K562 (cell line): ENCODE data around the gene CYSTM1. TPM values are rescaled to one million over a fixed set of nuclear protein-coding genes. Genes with fewer than 3 reads are reported as not detected.

Experiments used
- ATAC-seq: fragments of 200-7000 bp; cut with Tn5 transposase; 3 replicates; pipeline ENCODE4 v1.9.1; 2020; ENCODE audit warnings: moderate library complexity
- BruUV-seq: library from RNA; stranded (reverse); fragments of 400-500 nt; replicated peaks from 2 replicates; lab custom pipeline; 2021; lab: Mats Ljungman, UMichigan
- CTCF ChIA-PET: fragments of 300-600 bp; formaldehyde crosslinking; extraction: SDS; loops from one replicate; lab custom pipeline; 2021; ENCODE audit warnings: low intra/inter-chr PET ratio; lab: Yijun Ruan, JAX
- POLR2A ChIA-PET: fragments of 300-600, 350-650 bp; sonication (Branson Sonifier 250); formaldehyde crosslinking; extraction: SDS; loops from one replicate; lab custom pipeline; 2021; ENCODE audit warnings: antibody characterized with exemption, inconsistent platforms; lab: Yijun Ruan, JAX
- DNase-seq, 4 experiments: peaks; one replicate each; pipeline versions ENCODE4 v3.0.0 to v3.0.0-alpha.2; 2011 to 2018; ENCODE audit warnings: low spot score in 3 of 4, mixed read lengths in 3 of 4; ENCODE audit errors: extremely low read depth in 1 of 4
- FAIRE-seq: peaks from 2 replicates; lab custom pipeline; 2011; peaks lifted over from hg19 to GRCh38; lab: Jason Lieb, UNC
- H2AFZ ChIP-seq: 2 replicates; pipeline ENCODE4 v1.6.0; 2011; ENCODE audit warnings: low read depth, low read length, control low read depth, inconsistent platforms
- H3K27ac ChIP-seq: fragments of 200-600 bp; 3 replicates; pipeline ENCODE4 v1.8.0; 2011; ENCODE audit warnings: low read depth, mild to moderate bottlenecking, control low read depth, inconsistent platforms, low read length, moderate library complexity, mixed read lengths; ENCODE audit errors: extremely low read depth
- H3K27me3 ChIP-seq, 2 experiments: fragments of 300-600 bp in 1 of 2; 2 replicates in 1 of 2; 3 replicates in 1 of 2; pipeline versions ENCODE4 v1.6.0 to v1.8.0; 2011; ENCODE audit warnings: inconsistent platforms in 2 of 2, low read length in 2 of 2, mild to moderate bottlenecking in 1 of 2, mixed read lengths in 1 of 2, moderate library complexity in 1 of 2; ENCODE audit not compliant: control insufficient read depth in 2 of 2, insufficient read depth in 2 of 2
- H3K36me3 ChIP-seq: fragments of 300-600 bp; 3 replicates; pipeline ENCODE4 v1.8.0; 2011; ENCODE audit warnings: mild to moderate bottlenecking, low read length, inconsistent platforms; ENCODE audit not compliant: control insufficient read depth, insufficient read depth
- H3K4me1 ChIP-seq, 2 experiments: fragments of 200-600 bp in 1 of 2; replicated peaks in 1 of 2; 2 replicates in 1 of 2; 3 replicates in 1 of 2; pipeline versions ENCODE4 v1.5.1 to v1.8.0; 2011; ENCODE audit warnings: inconsistent platforms in 2 of 2, low read length in 2 of 2, mild to moderate bottlenecking in 1 of 2, mixed read lengths in 1 of 2, moderate library complexity in 1 of 2; ENCODE audit not compliant: control insufficient read depth in 2 of 2, insufficient read depth in 2 of 2
- H3K4me2 ChIP-seq: 2 replicates; pipeline ENCODE4 v1.6.1; 2011; ENCODE audit warnings: low read length, control low read depth, inconsistent platforms, mixed read lengths; ENCODE audit not compliant: insufficient read depth
- H3K4me3 ChIP-seq: fragments of 200-600 bp; sonication (generic), shearing (Covaris generic); 2 replicates; pipeline ENCODE4 v1.5.1; 2016; ENCODE audit warnings: control low read depth, inconsistent platforms
- H3K79me2 ChIP-seq: fragments of 200-600 bp; 3 replicates; pipeline ENCODE4 v1.8.0; 2011; ENCODE audit warnings: low read length, inconsistent platforms; ENCODE audit not compliant: control insufficient read depth, insufficient read depth
- H3K9ac ChIP-seq, 2 experiments: 2 replicates each; pipeline versions ENCODE4 v1.6.0 to v1.6.1; 2011; ENCODE audit warnings: low read depth in 2 of 2, low read length in 2 of 2, control low read depth in 1 of 2, inconsistent platforms in 1 of 2, mild to moderate bottlenecking in 1 of 2, mixed read lengths in 1 of 2; ENCODE audit not compliant: insufficient read depth in 1 of 2
- H3K9me1 ChIP-seq: one replicate; pipeline ENCODE4 v1.6.0; 2011; ENCODE audit warnings: inconsistent platforms, mild to moderate bottlenecking, low read length, moderate library complexity; ENCODE audit not compliant: control insufficient read depth, insufficient read depth
- H3K9me3 ChIP-seq: replicated peaks from 2 replicates; pipeline ENCODE4 v1.5.1; 2011; ENCODE audit warnings: low read depth, low read length, inconsistent platforms; ENCODE audit not compliant: control insufficient read depth, insufficient read depth
- H4K20me1 ChIP-seq: replicated peaks from 2 replicates; pipeline ENCODE4 v1.6.1; 2011; ENCODE audit warnings: low read length, inconsistent platforms, mixed read lengths; ENCODE audit not compliant: control insufficient read depth, insufficient read depth
- MAZ ChIP-seq, 2 experiments: fragments of 450-650 bp in 1 of 2; sonication (generic) in 1 of 2; formaldehyde crosslinking; IDR thresholded peaks in 1 of 2; conservative IDR thresholded peaks in 1 of 2; 2 replicates each; pipeline versions ENCODE4 v1.4.0 to v1.5.0; 2020; ENCODE audit warnings: mild to moderate bottlenecking in 1 of 2, missing genetic modification reagents in 1 of 2
- NBN ChIP-seq: fragments of 450-650 bp; IDR thresholded peaks from 2 replicates; pipeline ENCODE4 v1.6.1; 2016; ENCODE audit warnings: low read depth, mild to moderate bottlenecking
- NELFE ChIP-seq: IDR thresholded peaks from 2 replicates; pipeline ENCODE4 v1.6.1; 2011; ENCODE audit warnings: mild to moderate bottlenecking; ENCODE audit not compliant: insufficient read depth, insufficient read length
- RFX7 ChIP-seq: fragments of 250-450 bp; sonication (Bioruptor Pico); IDR thresholded peaks from 2 replicates; pipeline ENCODE4 v1.5.1; 2021; ENCODE audit warnings: mild to moderate bottlenecking
- SRF ChIP-seq, 2 experiments: fragments of 250-450, 450-650 bp in 1 of 2; sonication (Bioruptor Pico) in 1 of 2; sonication (generic) in 1 of 2; formaldehyde crosslinking; IDR thresholded peaks; 2 replicates each; pipeline versions ENCODE4 v1.5.0 to v1.5.1; 2020 to 2022; ENCODE audit warnings: mild to moderate bottlenecking in 1 of 2, missing genetic modification reagents in 1 of 2
- TSC22D4 ChIP-seq: fragments of 450-650 bp; IDR thresholded peaks from 2 replicates; pipeline ENCODE4 v1.6.1; 2016; ENCODE audit warnings: missing genetic modification characterization, missing biosample characterization, control low read depth
- ZBTB11 ChIP-seq, 3 experiments: fragments of 200-800 bp in 1 of 3; fragments of 250-450 bp in 1 of 3; fragments of 450-650 bp in 1 of 3; sonication (Bioruptor Pico) in 1 of 3; sonication (Bioruptor generic) in 1 of 3; formaldehyde crosslinking in 1 of 3; IDR thresholded peaks; 2 replicates each; pipeline versions ENCODE4 v1.6.1 to v1.8.0; 2016 to 2022; ENCODE audit warnings: mild to moderate bottlenecking in 2 of 3, missing genetic modification characterization in 2 of 3, missing compliant biosample characterization in 1 of 3, moderate library complexity in 1 of 3
- ZFX ChIP-seq: sonication (generic); formaldehyde crosslinking; IDR thresholded peaks from 2 replicates; pipeline ENCODE4 v1.8.0; 2022; ENCODE audit warnings: mild to moderate bottlenecking, missing genetic modification reagents, moderate library complexity
- ZNF830 ChIP-seq: fragments of 250-450 bp; sonication (Bioruptor Pico); IDR thresholded peaks from 2 replicates; pipeline ENCODE4 v1.5.0; 2021; ENCODE audit warnings: mild to moderate bottlenecking
- WGBS: fragments of 100-300 bp; shearing (Covaris generic); methylation state at CpG from one replicate; pipeline ENCODE4 v1.1.6; 2016; ENCODE audit warnings: low coverage, mixed read lengths; ENCODE audit not compliant: insufficient coverage; ENCODE audit errors: missing lambda C conversion rate; 5-methylcytosine and 5-hydroxymethylcytosine counted together
- in situ Hi-C: fragments of 300-500 bp; cut with MboI; formaldehyde crosslinking; loops from 4 replicates; pipeline ENCODE4 v1.15.0; 2018; ENCODE audit warnings: inconsistent platforms, mixed read lengths
- intact Hi-C: fragments of 100-400 bp; cut with micrococcal nuclease; formaldehyde crosslinking; loops from 2 replicates; pipeline ENCODE4 v1.14.2; 2022
- polyA plus RNA-seq, 8 experiments: library from polyadenylated mRNA; depleted of rRNA in 4 of 8; stranded (reverse) in 5 of 8; unstranded in 3 of 8; fragments of >200 nt; fragmentation: Nextera tagmentation in 2 of 8; fragmentation: Illumina TruSeq in 1 of 8; extraction: Ambion mirVana in 2 of 8; extraction: Trizol in 1 of 8; gene quantifications; 2 replicates each; pipeline versions ENCODE4 v1.2.1 to v1.2.3, GENCODE V29; 2011 to 2014; ENCODE audit warnings: inconsistent platforms in 1 of 8, missing spikeins in 1 of 8
- total RNA-seq, 7 experiments: library from RNA; depleted of rRNA in 6 of 7; stranded (reverse); fragments of >200 nt in 6 of 7; fragmentation: Illumina TruSeq in 2 of 7; extraction: Trizol in 2 of 7; gene quantifications; 2 replicates each; pipeline versions ENCODE4 v1.2.1 to v1.2.3, GENCODE V29; 2011 to 2021; ENCODE audit warnings: low replicate concordance in 1 of 7
- TF ChIP-seq, protein P1 (sequence below): sonication (generic); formaldehyde crosslinking; IDR thresholded peaks from 2 replicates; pipeline ENCODE4 v1.8.0; 2022; ENCODE audit warnings: mild to moderate bottlenecking, missing genetic modification reagents, borderline replicate concordance
- TF ChIP-seq, protein P2 (sequence below), 2 experiments: fragments of 150-350 bp in 1 of 2; IDR thresholded peaks; 2 replicates each; pipeline ENCODE4 v1.6.1; 2012 to 2016; ENCODE audit warnings: low read depth in 2 of 2, low read length in 2 of 2, mild to moderate bottlenecking in 1 of 2, moderate library complexity in 1 of 2

The CYSTM1 gene
- total and polyA plus RNA-seq, 9 of the 15 experiments (the other 6 are each of a cell fraction or from before 2014, with no cell fraction given): 76.1 to 422 (median 108) TPM

DNA sequence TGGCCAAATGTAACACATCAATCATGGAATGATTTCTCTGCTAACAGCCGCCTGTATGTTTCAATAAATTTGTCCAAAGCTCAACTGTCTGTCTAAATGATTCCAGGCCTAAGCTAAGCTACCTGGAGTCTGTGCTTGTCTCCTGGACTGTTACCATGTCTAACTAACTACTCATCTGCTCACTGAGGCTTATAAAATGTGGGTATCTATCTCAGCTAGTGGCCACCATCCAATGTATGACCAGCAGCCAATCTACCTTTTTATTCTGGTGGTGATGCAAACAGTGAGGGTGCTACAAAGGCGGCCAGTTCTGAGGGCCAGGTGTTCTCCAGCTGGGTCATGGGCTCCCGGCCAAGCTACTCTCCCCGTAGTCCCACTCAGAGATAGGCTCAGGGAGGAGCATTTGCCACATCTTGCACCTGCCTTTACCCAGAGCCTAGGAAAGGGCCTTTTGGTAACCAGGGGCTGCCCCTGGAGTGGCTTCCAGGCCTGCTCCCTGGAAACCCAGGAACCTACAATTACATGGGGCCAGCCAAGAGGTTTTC lies 68.8 kb downstream of the CYSTM1 start:
- no peaks in the 10 kb centered on the region for H3K27me3 ChIP-seq
- TSS peak; percentile 59 for BruUV-seq
- H3K79me2 ChIP-seq: peaks cover 9% of the 10 kb centered on the region; the same call in 1 of the 3 replicates
- no peak for ATAC-seq
- ChIA-PET POLR2A (interaction anchor here (0.6 to 3.6 kb wide), 7 partner anchors 8 to 1011 kb away, joined by 3 to 12 read pairs (median 4); partner anchors contain the start of genes HBEGF and SLC4A9), CTCF (interaction anchor here (3.5 to 4.1 kb wide), 2 partner anchors 108 to 114 kb away, joined by 29 to 37 read pairs; no protein-coding TSS in a partner anchor)
- no peaks in the 10 kb centered on the region for H3K9me1 ChIP-seq
- peaks cover 15 to 30% of the 10 kb centered on the region in 2 experiments for H3K4me1 ChIP-seq
- H3K4me3 ChIP-seq: no peak overlapping the region
- H3K4me2 ChIP-seq: no peak overlapping the region
- FAIRE-seq: no peak
- no peak overlapping the region for H2AFZ ChIP-seq
- in situ Hi-C loops (loop anchor here (5.0 to 10.0 kb wide), 2 partner anchors 114 to 481 kb away; no protein-coding TSS in a partner anchor), intact Hi-C loops (loop anchor here (1.0 to 10.0 kb wide), 5 partner anchors 103 to 489 kb away; partner anchors contain the start of genes HBEGF and SRA1)
- no peak for DNase-seq
- H4K20me1 ChIP-seq: peaks cover 23% of the 10 kb centered on the region
- H3K9ac ChIP-seq: no peak overlapping the region
- no peaks in the 10 kb centered on the region for H3K9me3 ChIP-seq
- peaks cover 45% of the 10 kb centered on the region for H3K36me3 ChIP-seq
- 100% methylated on average over 4 of the region's 4 CpGs for WGBS
- H3K27ac ChIP-seq: no peak overlapping the region
- TF ChIP-seq ZNF830: no peak
- no peak for TF ChIP-seq NELFE
- TF ChIP-seq ZFX (CRISPR knock-in tag): no peak
- TF ChIP-seq TSC22D4 (tag): no peak
- TF ChIP-seq NBN: no peak
- TF ChIP-seq, protein P1, sequence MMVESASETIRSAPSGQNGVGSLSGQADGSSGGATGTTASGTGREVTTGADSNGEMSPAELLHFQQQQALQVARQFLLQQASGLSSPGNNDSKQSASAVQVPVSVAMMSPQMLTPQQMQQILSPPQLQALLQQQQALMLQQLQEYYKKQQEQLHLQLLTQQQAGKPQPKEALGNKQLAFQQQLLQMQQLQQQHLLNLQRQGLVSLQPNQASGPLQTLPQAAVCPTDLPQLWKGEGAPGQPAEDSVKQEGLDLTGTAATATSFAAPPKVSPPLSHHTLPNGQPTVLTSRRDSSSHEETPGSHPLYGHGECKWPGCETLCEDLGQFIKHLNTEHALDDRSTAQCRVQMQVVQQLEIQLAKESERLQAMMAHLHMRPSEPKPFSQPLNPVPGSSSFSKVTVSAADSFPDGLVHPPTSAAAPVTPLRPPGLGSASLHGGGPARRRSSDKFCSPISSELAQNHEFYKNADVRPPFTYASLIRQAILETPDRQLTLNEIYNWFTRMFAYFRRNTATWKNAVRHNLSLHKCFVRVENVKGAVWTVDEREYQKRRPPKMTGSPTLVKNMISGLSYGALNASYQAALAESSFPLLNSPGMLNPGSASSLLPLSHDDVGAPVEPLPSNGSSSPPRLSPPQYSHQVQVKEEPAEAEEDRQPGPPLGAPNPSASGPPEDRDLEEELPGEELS (CRISPR knock-in tag): 0 out of 2 replicates have a peak, but pooled peaks have one; percentile 2
- no peak for TF ChIP-seq ZBTB11 (CRISPR knock-in tag; IDR thresholded peaks at IDR 0.05)
- TF ChIP-seq SRF (CRISPR knock-in tag; IDR thresholded peaks at IDR 0.05): no peak
- no peak for TF ChIP-seq RFX7 (CRISPR knock-in tag)
- TF ChIP-seq, protein P2, sequence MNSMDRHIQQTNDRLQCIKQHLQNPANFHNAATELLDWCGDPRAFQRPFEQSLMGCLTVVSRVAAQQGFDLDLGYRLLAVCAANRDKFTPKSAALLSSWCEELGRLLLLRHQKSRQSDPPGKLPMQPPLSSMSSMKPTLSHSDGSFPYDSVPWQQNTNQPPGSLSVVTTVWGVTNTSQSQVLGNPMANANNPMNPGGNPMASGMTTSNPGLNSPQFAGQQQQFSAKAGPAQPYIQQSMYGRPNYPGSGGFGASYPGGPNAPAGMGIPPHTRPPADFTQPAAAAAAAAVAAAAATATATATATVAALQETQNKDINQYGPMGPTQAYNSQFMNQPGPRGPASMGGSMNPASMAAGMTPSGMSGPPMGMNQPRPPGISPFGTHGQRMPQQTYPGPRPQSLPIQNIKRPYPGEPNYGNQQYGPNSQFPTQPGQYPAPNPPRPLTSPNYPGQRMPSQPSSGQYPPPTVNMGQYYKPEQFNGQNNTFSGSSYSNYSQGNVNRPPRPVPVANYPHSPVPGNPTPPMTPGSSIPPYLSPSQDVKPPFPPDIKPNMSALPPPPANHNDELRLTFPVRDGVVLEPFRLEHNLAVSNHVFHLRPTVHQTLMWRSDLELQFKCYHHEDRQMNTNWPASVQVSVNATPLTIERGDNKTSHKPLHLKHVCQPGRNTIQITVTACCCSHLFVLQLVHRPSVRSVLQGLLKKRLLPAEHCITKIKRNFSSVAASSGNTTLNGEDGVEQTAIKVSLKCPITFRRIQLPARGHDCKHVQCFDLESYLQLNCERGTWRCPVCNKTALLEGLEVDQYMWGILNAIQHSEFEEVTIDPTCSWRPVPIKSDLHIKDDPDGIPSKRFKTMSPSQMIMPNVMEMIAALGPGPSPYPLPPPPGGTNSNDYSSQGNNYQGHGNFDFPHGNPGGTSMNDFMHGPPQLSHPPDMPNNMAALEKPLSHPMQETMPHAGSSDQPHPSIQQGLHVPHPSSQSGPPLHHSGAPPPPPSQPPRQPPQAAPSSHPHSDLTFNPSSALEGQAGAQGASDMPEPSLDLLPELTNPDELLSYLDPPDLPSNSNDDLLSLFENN (IDR thresholded peaks at IDR 0.05; ENCODE audit: low read depth in 2 of 2, low read length in 2 of 2): no peak
- no peak for TF ChIP-seq MAZ (CRISPR knock-in tag; conservative IDR thresholded peaks at IDR 0.05 in 1 of 2, IDR thresholded peaks at IDR 0.05 in 1 of 2)
